ENCODE results near the gene GHSR.

DNA sequence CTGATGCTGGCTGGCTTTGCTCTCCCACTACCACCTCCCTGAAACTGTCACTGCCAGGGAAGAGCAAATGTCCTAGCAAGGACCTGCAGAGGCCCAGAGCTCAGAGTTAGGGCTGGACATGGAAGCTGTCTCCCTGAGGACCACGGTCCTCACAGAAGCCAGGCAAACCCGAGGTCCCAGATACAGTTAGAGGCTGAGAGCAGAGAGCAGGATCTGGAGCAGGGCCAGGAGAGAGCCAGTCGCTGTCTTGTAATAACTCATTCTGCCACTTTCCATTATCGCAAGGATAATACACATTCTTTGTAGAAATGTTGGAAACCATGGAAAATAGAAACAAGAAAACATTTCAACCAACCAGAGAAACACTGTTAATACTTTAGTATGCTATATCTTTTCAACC lies 10.1 kb downstream of the GHSR start:
- TF ChIP-seq POLR2A (IDR thresholded peaks at IDR 0.05; ENCODE audit: low read length), result no peak
- no peak for TF ChIP-seq GATA1 (IDR thresholded peaks at IDR 0.05; ENCODE audit: low read depth, low read length)

All from erythroblast (primary cell).